DOHH2 (cell line): ENCODE results near the gene UBE4A.

Experiments used
- CTCF ChIP-seq: fragments of 200-600 bp; sonication (generic); IDR thresholded peaks from one replicate; pipeline ENCODE4 v1.5.1; 2014; ENCODE audit warnings: antibody characterized with exemption, mild to moderate bottlenecking, low read depth, low read length; ENCODE audit not compliant: poor library complexity, severe bottlenecking
- EZH2phosphoT487 ChIP-seq: fragments of 200-600 bp; sonication (generic); IDR thresholded peaks from 2 replicates; pipeline ENCODE4 v1.6.1; 2017; ENCODE audit warnings: borderline replicate concordance, mild to moderate bottlenecking, antibody characterized with exemption, low read length, moderate library complexity, mixed read lengths

- TF ChIP-seq CTCF (no peak), EZH2phosphoT487 (no peak)
These were observed 82.4 kb downstream of the UBE4A start for GRCh38 chr11:118441770-118442275.
